Measurements from ENCODE around the gene PDZD7. TPM values are rescaled to one million over a fixed set of nuclear protein-coding genes. Genes with fewer than 3 reads are reported as not detected.

Gene PDZD7
- total RNA-seq, 4 donors from 2014 or later = under 0.01 to 0.75 (median 0.39) TPM

DNA sequence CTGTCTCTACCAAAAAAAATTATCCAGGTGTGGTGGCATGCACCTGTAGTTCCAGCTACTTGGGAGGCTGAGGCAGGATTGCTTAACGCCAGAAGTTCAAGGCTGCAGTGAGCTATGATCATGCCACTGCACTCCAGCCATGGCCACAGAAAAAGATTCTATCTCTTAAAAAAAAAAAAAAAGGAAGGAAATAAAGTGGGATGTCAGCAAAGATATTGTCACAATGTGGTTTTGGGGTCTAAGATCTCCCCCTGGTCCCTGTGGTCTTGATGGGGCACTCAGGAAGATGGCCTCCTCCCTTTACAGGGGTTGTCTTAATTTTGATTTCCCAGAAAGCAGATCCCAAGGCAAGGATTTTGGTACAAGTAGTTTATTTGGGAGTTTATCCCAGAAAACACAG is 23.4 kb upstream of the PDZD7 start:
- Histone ChIP-seq H3K27me3 (peaks cover 0 to 39% (median 22%) of the 10 kb centered on the region in 4 donors), H3K27ac (replicated peaks in 1 of 4) (no peak overlapping the region), H3K4me3 (no peak overlapping the region), H3K36me3 (no peaks in the 10 kb centered on the region), H3K9me3 (no peaks in the 10 kb centered on the region), H3K4me1 (peaks cover 8 to 15% (median 10%) of the 10 kb centered on the region in 4 donors)
- 84% methylated on average over 1 of the region's 1 CpG for WGBS
- intact Hi-C loops (cut with DNase I) = no loop called here
- no peak for DNase-seq (ENCODE audit: extremely low spot score)
- no peak for TF ChIP-seq POLR2A (IDR thresholded peaks at IDR 0.05; ENCODE audit: low read depth)
- no peak for TF ChIP-seq EP300 (IDR thresholded peaks at IDR 0.05)
- TF ChIP-seq, protein P1, sequence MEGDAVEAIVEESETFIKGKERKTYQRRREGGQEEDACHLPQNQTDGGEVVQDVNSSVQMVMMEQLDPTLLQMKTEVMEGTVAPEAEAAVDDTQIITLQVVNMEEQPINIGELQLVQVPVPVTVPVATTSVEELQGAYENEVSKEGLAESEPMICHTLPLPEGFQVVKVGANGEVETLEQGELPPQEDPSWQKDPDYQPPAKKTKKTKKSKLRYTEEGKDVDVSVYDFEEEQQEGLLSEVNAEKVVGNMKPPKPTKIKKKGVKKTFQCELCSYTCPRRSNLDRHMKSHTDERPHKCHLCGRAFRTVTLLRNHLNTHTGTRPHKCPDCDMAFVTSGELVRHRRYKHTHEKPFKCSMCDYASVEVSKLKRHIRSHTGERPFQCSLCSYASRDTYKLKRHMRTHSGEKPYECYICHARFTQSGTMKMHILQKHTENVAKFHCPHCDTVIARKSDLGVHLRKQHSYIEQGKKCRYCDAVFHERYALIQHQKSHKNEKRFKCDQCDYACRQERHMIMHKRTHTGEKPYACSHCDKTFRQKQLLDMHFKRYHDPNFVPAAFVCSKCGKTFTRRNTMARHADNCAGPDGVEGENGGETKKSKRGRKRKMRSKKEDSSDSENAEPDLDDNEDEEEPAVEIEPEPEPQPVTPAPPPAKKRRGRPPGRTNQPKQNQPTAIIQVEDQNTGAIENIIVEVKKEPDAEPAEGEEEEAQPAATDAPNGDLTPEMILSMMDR (IDR thresholded peaks at IDR 0.05) = no peak

DNA sequence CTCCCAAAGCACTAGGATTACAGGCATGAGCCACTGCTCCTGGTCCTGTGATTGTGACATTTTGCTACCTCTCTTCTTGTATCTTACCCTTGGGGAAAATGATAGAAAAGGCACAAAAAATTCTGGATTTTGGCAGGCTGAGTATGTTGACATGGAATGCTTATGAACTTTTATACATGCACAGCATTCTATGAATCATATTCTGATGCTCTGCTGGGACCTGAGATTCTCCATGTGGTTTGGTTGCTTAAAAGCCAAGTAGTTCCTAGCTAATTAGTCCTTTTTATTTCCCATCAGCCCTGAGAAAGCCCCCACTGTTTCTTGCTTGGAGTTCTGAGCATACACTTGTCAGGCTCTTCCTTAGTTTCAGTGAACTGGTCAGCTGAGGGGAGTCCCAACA is 22.6 kb upstream of the PDZD7 start:
- TF ChIP-seq, protein P1 (IDR thresholded peaks at IDR 0.05) = no peak
- no peak for TF ChIP-seq POLR2AphosphoS5 (IDR thresholded peaks at IDR 0.05)
- TF ChIP-seq EP300 (IDR thresholded peaks at IDR 0.05) = no peak
- TF ChIP-seq POLR2A (IDR thresholded peaks at IDR 0.05; ENCODE audit: low read depth) = no peak
- intact Hi-C loops (cut with DNase I) = no loop called here

DNA sequence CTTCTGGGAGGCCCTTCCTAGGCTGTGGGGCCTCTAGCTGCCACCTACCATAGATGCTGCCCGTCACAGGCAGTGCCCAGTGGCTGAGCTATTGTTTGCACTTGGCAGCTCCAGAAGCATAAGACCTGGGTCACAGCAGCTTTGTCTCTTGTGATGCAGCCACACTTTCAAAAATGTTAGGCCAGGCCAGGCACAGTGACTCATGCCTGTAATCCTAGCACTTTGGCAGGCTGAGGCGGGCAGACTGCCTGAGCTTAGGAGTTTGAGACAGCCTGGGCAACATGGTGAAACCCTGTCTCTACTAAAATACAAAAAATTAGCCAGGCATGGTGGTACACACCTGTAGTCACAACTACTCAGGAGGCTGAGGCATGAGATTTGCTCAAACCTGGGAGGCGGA is 21.4 kb upstream of the PDZD7 start:
- Histone ChIP-seq H3K36me3 (no peaks in the 10 kb centered on the region), H3K4me1 (peaks cover 8 to 24% (median 18%) of the 10 kb centered on the region in 4 donors), H3K27ac (replicated peaks in 1 of 4) (no peak overlapping the region), H3K9me3 (no peaks in the 10 kb centered on the region), H3K4me3 (no peak overlapping the region), H3K27me3 (peaks cover 0 to 60% (median 41%) of the 10 kb centered on the region in 4 donors)
- TF ChIP-seq POLR2A (IDR thresholded peaks at IDR 0.05; ENCODE audit: low read depth) (no peak), EP300 (IDR thresholded peaks at IDR 0.05) (no peak), POLR2AphosphoS5 (IDR thresholded peaks at IDR 0.05) (no peak)
- TF ChIP-seq, protein P1 (IDR thresholded peaks at IDR 0.05) = no peak
- WGBS = 94% methylated on average over 2 of the region's 3 CpGs
- no peak for DNase-seq (ENCODE audit: extremely low spot score)
- intact Hi-C loops (cut with DNase I) = no loop called here

More for the DNA sequence above, 22.6 kb upstream of the PDZD7 start:
- Histone ChIP-seq H3K27ac (replicated peaks in 1 of 4) (no peak overlapping the region), H3K27me3 (peaks cover 0 to 47% (median 30%) of the 10 kb centered on the region in 4 donors), H3K9me3 (no peaks in the 10 kb centered on the region), H3K4me3 (no peak overlapping the region), H3K36me3 (no peaks in the 10 kb centered on the region), H3K4me1 (peaks cover 8 to 17% (median 11%) of the 10 kb centered on the region in 4 donors)
- DNase-seq (ENCODE audit: extremely low spot score) = no peak

DNA sequence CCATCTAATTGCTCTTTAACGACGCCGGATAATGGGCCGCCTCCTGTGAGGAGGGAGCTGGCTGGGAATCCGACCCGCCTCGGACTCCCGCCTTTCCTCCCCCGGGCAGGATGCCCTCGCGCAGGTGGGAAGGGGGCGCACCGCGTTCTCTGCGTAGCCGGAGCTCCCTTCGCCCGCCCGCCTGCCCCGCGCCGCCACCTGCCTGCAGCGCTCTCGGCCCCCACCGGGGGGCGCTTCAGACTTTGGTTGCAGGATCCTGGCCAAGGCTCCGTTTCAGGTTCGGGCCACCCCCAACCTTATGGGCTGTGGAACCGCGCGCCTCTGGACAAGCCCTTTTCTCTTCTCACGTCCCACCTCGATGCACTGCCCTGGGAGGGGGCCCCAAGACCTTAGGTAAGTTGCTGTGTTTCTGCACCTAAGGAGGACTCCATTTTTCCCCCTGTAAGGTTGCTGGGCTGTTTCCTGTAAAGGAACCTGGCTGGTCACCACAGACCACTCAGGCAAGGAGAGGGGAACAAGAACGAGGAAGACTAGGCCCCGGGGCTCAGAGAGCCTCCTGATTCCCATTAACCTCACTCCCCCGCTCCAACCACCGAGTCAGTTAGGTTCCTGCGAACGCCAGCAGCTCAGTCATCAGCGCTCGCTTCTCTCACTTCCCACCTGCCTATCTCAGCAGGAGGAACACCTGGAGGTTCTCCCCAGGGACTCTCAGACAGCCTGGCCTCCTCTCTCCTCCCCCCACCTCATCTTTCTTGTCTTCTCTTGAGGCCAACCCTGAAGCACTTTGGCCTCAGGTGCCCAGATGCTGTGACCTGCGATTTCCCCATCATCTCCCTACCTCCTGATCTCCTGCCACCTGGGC is 19.5 kb upstream of the PDZD7 start:
- peaks cover 0 to 75% (median 48%) of the 10 kb centered on the region in 4 donors for H3K27me3 ChIP-seq
- TF ChIP-seq POLR2A (IDR thresholded peaks at IDR 0.05; ENCODE audit: low read depth) = no peak
- no peak for TF ChIP-seq EP300 (IDR thresholded peaks at IDR 0.05)
- no peak for TF ChIP-seq POLR2AphosphoS5 (IDR thresholded peaks at IDR 0.05)
- TF ChIP-seq, protein P1 (IDR thresholded peaks at IDR 0.05) = peak; percentile 71 to 94 (median 78)
- H3K27ac ChIP-seq (replicated peaks in 1 of 4) = no peak overlapping the region
- DNase-seq (ENCODE audit: extremely low spot score) = no peak
- peaks cover 8 to 24% (median 18%) of the 10 kb centered on the region in 4 donors for H3K4me1 ChIP-seq
- no peaks in the 10 kb centered on the region for H3K36me3 ChIP-seq
- peak overlapping the region in 3 of 4 donors; percentile 26 to 37 (median 28) for H3K4me3 ChIP-seq
- H3K9me3 ChIP-seq = no peaks in the 10 kb centered on the region
- 26% methylated on average over 11 of the region's 42 CpGs for WGBS
- intact Hi-C loops (cut with DNase I) = no loop called here

Data from esophagus muscularis mucosa (tissue), 4 donors.